22Rv1 (cell line): ENCODE results near the gene RSU1.

Experiments
- ZFX ChIP-seq: fragments of 450-650 bp; IDR thresholded peaks from 2 replicates; pipeline ENCODE4 v1.6.1; 2017; ENCODE audit warnings: antibody characterized with exemption, borderline replicate concordance
- TF ChIP-seq, protein P1 (sequence below): fragments of 450-650 bp; IDR thresholded peaks from 2 replicates; pipeline ENCODE4 v1.5.1; 2017; ENCODE audit warnings: mild to moderate bottlenecking

DNA sequence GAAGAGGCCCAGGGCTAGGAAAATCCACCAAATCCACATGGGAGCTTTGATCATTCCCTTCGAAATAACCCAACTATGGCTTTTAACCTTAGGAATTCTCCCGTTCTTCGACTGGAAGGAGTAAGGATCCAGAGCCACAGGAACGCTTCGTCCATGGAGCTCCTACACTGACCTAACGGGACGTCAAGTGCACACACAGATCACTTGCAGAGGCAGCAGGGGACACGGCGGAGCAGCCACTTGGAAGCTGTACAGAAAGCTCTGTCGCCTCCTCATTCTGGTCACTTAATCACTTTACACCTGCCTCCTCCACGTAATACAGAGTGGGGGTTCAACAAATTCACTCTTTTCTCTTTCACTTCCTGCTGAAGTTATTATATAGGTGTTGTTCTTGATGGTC, 43.9 kb downstream of the RSU1 start:
- TF ChIP-seq, protein P1, sequence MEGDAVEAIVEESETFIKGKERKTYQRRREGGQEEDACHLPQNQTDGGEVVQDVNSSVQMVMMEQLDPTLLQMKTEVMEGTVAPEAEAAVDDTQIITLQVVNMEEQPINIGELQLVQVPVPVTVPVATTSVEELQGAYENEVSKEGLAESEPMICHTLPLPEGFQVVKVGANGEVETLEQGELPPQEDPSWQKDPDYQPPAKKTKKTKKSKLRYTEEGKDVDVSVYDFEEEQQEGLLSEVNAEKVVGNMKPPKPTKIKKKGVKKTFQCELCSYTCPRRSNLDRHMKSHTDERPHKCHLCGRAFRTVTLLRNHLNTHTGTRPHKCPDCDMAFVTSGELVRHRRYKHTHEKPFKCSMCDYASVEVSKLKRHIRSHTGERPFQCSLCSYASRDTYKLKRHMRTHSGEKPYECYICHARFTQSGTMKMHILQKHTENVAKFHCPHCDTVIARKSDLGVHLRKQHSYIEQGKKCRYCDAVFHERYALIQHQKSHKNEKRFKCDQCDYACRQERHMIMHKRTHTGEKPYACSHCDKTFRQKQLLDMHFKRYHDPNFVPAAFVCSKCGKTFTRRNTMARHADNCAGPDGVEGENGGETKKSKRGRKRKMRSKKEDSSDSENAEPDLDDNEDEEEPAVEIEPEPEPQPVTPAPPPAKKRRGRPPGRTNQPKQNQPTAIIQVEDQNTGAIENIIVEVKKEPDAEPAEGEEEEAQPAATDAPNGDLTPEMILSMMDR, result no peak
- no peak for TF ChIP-seq ZFX
